Prostate gland (tissue), 2 donors: ENCODE measurements around the gene EPHB2.

Experiments used
- CTCF ChIP-seq, 4 experiments: fragments of 200-600 bp in 2 of 4; fragments of 450-650 bp in 2 of 4; sonication (generic) in 2 of 4; IDR thresholded peaks; 1 replicate in 3 of 4; 2 replicates in 1 of 4; pipeline ENCODE4 v1.5.1; 2016 to 2019; ENCODE audit warnings: antibody characterized with exemption in 4 of 4, mild to moderate bottlenecking in 2 of 4, moderate library complexity in 2 of 4
- POLR2A ChIP-seq: fragments of 450-650 bp; IDR thresholded peaks from one replicate; pipeline ENCODE4 v1.6.1; 2016; ENCODE audit warnings: antibody characterized with exemption, mild to moderate bottlenecking

GRCh38 chr1:22812092-22812880 is 101.6 kb downstream of the EPHB2 start:
- TF ChIP-seq CTCF (IDR thresholded peaks at IDR 0.05) (no peak), POLR2A (no peak)
